WTC11 (cell line): ENCODE data around the gene ERBB4.

Experiments
- CREB1 ChIP-seq: sonication (generic); formaldehyde crosslinking; IDR thresholded peaks from 2 replicates; pipeline ENCODE4 v1.8.0; 2023; ENCODE audit warnings: mild to moderate bottlenecking, missing genetic modification reagents
- ESRRA ChIP-seq: sonication (generic); formaldehyde crosslinking; IDR thresholded peaks from 2 replicates; pipeline ENCODE4 v1.8.1; 2022; ENCODE audit warnings: mild to moderate bottlenecking, missing genetic modification reagents, borderline replicate concordance
- ETV6 ChIP-seq: sonication (generic); formaldehyde crosslinking; IDR thresholded peaks from 2 replicates; pipeline ENCODE4 v1.8.1; 2022; ENCODE audit warnings: mild to moderate bottlenecking, missing genetic modification reagents
- SMAD4 ChIP-seq: sonication (generic); formaldehyde crosslinking; IDR thresholded peaks from 2 replicates; pipeline ENCODE4 v1.8.0; 2022; ENCODE audit warnings: mild to moderate bottlenecking, missing genetic modification reagents
- TCF7 ChIP-seq: sonication (generic); formaldehyde crosslinking; IDR thresholded peaks from 2 replicates; pipeline ENCODE4 v1.8.0; 2022; ENCODE audit warnings: mild to moderate bottlenecking, low read depth, missing genetic modification reagents, moderate library complexity
- ZNF263 ChIP-seq: sonication (generic); formaldehyde crosslinking; IDR thresholded peaks from 2 replicates; pipeline ENCODE4 v1.8.1; 2022; ENCODE audit warnings: low read depth, mild to moderate bottlenecking, moderate library complexity, missing genetic modification reagents
- ZNF423 ChIP-seq: fragments of 250-450 bp; sonication (Bioruptor Pico); IDR thresholded peaks from 2 replicates; pipeline ENCODE4 v2.1.2; 2022; ENCODE audit warnings: mild to moderate bottlenecking, moderate library complexity
- TF ChIP-seq, protein P1 (sequence below): sonication (generic); formaldehyde crosslinking; IDR thresholded peaks from 2 replicates; pipeline ENCODE4 v1.8.0; 2022; ENCODE audit warnings: mild to moderate bottlenecking, missing genetic modification reagents
- TF ChIP-seq, protein P2 (sequence below): fragments of 200-600 bp; IDR thresholded peaks from 2 replicates; pipeline ENCODE4 v1.8.0; 2022; ENCODE audit warnings: antibody characterized with exemption

DNA sequence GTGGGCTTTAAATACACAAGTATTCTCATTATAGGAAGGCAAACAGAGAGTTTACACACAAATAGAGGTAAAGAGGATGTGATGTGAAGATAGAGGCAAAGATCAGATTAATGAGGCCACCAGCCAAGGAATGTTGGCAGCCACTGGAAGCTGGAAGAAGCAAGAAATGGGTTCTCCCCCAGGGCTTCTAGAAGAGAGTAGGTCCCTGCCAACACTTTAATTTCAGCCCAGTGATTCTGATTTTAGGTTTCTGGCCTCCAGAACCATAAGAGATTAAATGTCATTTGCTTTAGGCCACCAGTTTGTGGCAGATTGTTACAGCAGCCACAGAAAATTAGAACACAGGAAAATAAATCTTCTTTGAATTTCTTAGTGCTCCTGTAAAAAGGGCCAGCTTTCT, 1065.5 kb downstream of the ERBB4 start:
- TF ChIP-seq SMAD4 (CRISPR knock-in tag) (no peak), ETV6 (CRISPR knock-in tag) (no peak), ZNF423 (CRISPR knock-in tag) (no peak), TCF7 (CRISPR knock-in tag) (no peak), CREB1 (CRISPR knock-in tag) (no peak), ESRRA (CRISPR knock-in tag) (no peak), ZNF263 (CRISPR knock-in tag) (no peak)
- TF ChIP-seq, protein P1, sequence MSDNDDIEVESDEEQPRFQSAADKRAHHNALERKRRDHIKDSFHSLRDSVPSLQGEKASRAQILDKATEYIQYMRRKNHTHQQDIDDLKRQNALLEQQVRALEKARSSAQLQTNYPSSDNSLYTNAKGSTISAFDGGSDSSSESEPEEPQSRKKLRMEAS, result no peak
- TF ChIP-seq, protein P2, sequence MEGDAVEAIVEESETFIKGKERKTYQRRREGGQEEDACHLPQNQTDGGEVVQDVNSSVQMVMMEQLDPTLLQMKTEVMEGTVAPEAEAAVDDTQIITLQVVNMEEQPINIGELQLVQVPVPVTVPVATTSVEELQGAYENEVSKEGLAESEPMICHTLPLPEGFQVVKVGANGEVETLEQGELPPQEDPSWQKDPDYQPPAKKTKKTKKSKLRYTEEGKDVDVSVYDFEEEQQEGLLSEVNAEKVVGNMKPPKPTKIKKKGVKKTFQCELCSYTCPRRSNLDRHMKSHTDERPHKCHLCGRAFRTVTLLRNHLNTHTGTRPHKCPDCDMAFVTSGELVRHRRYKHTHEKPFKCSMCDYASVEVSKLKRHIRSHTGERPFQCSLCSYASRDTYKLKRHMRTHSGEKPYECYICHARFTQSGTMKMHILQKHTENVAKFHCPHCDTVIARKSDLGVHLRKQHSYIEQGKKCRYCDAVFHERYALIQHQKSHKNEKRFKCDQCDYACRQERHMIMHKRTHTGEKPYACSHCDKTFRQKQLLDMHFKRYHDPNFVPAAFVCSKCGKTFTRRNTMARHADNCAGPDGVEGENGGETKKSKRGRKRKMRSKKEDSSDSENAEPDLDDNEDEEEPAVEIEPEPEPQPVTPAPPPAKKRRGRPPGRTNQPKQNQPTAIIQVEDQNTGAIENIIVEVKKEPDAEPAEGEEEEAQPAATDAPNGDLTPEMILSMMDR, result no peak
